Uterus (tissue), 4 donors: Measurements from ENCODE around the gene QARS1. TPM values are rescaled to one million over a fixed set of nuclear protein-coding genes. Genes with fewer than 3 reads are reported as not detected.

Source experiments
- DNase-seq, 2 donors: peaks; one replicate each; pipeline ENCODE4 v3.0.0-alpha.2; 2019 to 2020
- H3K27ac ChIP-seq, 2 donors: fragments of 200-600 bp; sonication (generic); 1 replicate in 1 of 2; 2 replicates in 1 of 2; pipeline ENCODE4 v1.5.1; 2016 to 2018
- H3K27me3 ChIP-seq, 2 donors: fragments of 200-600 bp; sonication (generic); one replicate each; pipeline ENCODE4 v1.5.1; 2018 to 2019; ENCODE audit warnings: control low read depth in 1 of 2
- H3K36me3 ChIP-seq, 2 donors: fragments of 200-600 bp; sonication (generic); one replicate each; pipeline ENCODE4 v1.5.1; 2019; ENCODE audit warnings: control low read depth in 1 of 2
- H3K4me1 ChIP-seq, 2 donors: fragments of 200-600 bp; sonication (generic); one replicate each; pipeline ENCODE4 v1.5.1; 2018 to 2019; ENCODE audit warnings: control low read depth in 1 of 2
- H3K4me3 ChIP-seq, 2 donors: fragments of 200-600 bp; sonication (generic); 1 replicate in 1 of 2; 2 replicates in 1 of 2; pipeline ENCODE4 v1.5.1; 2018 to 2019; ENCODE audit warnings: mild to moderate bottlenecking in 1 of 2
- H3K9me3 ChIP-seq, 2 donors: fragments of 200-600 bp; sonication (generic); one replicate each; pipeline ENCODE4 v1.5.1; 2019; ENCODE audit warnings: control low read depth in 1 of 2
- POLR2A ChIP-seq, 2 donors: fragments of 450-650 bp; IDR thresholded peaks; one replicate each; pipeline ENCODE4 v1.6.1; 2016; ENCODE audit warnings: antibody characterized with exemption in 2 of 2, mild to moderate bottlenecking in 1 of 2, moderate library complexity in 1 of 2
- intact Hi-C: fragments of 100-400 bp; cut with DNase I; formaldehyde crosslinking; loops from one replicate; pipeline ENCODE4 v1.15.1; 2023; ENCODE audit warnings: low total_unique reads
- total RNA-seq, 4 donors: library from RNA; depleted of rRNA in 3 of 4; stranded (reverse); fragments of >200 nt in 3 of 4; gene quantifications; one replicate each; pipeline versions ENCODE4 v1.1.0 to v1.2.4, GENCODE V29; 2014 to 2023
- TF ChIP-seq, protein P1 (sequence below), 4 experiments: fragments of 200-600 bp in 2 of 4; fragments of 450-650 bp in 2 of 4; sonication (generic) in 2 of 4; IDR thresholded peaks; one replicate each; pipeline ENCODE4 v1.5.1; 2016 to 2019; ENCODE audit warnings: antibody characterized with exemption in 4 of 4, mild to moderate bottlenecking in 2 of 4, moderate library complexity in 1 of 4
- donor health status: DM: yes; HTN: yes; CAD: no.

QARS1 gene
- total RNA-seq, 4 donors from 2014 or later, result 124 to 280 (median 161) TPM

DNA sequence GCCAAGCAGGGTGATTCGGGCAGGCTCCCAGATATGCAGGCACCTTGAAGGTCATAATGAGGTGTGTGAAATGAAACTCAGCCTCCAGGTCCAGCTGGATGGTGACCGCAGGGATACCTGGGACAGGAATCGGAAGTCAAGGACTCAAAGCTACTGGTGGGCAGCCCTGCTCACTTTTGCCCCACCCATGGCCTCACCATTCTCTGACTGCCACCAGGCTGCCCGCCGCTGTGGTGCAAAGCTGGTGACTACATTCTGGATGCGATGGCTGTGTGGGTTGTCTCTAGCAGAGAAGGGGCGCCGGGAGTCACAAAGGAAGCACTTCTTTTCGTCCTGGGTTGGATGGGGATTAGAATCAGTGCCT lies 27.5 kb upstream of the QARS1 start:
- peak overlapping the region; percentile 90 to 96 for H3K27ac ChIP-seq
- H3K4me1 ChIP-seq, result peaks cover 0 to 12% of the 10 kb centered on the region in 2 donors
- H3K27me3 ChIP-seq, result no peaks in the 10 kb centered on the region
- no peak for DNase-seq
- H3K36me3 ChIP-seq, result no peaks in the 10 kb centered on the region
- no peaks in the 10 kb centered on the region for H3K9me3 ChIP-seq
- intact Hi-C loops, result no loop called here
- TF ChIP-seq POLR2A (IDR thresholded peaks at IDR 0.05), result no peak
- TF ChIP-seq, protein P1, sequence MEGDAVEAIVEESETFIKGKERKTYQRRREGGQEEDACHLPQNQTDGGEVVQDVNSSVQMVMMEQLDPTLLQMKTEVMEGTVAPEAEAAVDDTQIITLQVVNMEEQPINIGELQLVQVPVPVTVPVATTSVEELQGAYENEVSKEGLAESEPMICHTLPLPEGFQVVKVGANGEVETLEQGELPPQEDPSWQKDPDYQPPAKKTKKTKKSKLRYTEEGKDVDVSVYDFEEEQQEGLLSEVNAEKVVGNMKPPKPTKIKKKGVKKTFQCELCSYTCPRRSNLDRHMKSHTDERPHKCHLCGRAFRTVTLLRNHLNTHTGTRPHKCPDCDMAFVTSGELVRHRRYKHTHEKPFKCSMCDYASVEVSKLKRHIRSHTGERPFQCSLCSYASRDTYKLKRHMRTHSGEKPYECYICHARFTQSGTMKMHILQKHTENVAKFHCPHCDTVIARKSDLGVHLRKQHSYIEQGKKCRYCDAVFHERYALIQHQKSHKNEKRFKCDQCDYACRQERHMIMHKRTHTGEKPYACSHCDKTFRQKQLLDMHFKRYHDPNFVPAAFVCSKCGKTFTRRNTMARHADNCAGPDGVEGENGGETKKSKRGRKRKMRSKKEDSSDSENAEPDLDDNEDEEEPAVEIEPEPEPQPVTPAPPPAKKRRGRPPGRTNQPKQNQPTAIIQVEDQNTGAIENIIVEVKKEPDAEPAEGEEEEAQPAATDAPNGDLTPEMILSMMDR (IDR thresholded peaks at IDR 0.05), result no peak
- peak overlapping the region; percentile 57 to 75 for H3K4me3 ChIP-seq

DNA sequence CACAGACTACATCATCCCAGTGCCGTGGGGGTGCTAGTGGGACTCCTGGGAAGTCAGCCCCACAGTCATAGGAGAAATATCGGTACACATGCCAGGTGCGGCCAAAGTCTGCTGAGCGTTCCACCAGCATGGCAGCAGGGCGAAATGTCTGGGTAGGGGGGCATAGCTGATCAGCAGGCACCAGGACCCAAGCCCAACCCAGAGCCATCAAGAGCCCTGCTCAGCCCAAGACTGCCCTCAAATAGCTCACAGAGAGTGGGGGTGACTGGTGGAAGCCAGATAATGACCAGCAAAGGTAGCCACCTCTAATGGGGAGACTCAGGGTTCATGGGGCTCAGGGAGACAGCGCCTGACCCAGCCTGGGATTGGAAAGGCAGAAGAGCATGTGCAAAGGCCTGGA lies 27.0 kb upstream of the QARS1 start:
- intact Hi-C loops, result no loop called here
- no peak for DNase-seq
- H3K9me3 ChIP-seq, result no peaks in the 10 kb centered on the region
- no peaks in the 10 kb centered on the region for H3K27me3 ChIP-seq
- peak overlapping the region; percentile 90 to 96 for H3K27ac ChIP-seq
- no peak for TF ChIP-seq POLR2A (IDR thresholded peaks at IDR 0.05)
- TF ChIP-seq, protein P1 (IDR thresholded peaks at IDR 0.05), result no peak
- no peaks in the 10 kb centered on the region for H3K36me3 ChIP-seq
- peak overlapping the region; percentile 57 to 75 for H3K4me3 ChIP-seq
- peaks cover 0 to 12% of the 10 kb centered on the region in 2 donors for H3K4me1 ChIP-seq

DNA sequence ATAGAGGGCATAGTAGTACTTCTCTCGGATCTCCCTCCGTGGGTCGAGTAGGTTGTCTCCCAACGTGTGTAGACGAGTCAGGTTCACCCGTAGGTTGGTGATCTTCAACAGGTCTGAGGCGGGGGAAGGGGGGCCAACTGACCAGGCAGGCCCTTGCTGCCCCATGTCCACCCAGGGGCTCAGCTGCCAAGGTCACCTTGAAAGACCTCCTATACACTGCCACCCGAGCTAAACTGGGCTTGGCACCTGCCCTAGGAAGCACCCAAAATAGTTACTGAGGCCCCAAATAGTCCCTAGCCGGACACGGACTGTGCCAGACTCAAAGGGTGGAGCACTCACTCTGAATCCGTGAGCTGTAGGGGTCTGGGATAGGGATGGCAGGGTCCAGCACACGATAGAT lies 26.5 kb upstream of the QARS1 start:
- H3K27ac ChIP-seq, result no peak overlapping the region
- peaks cover 0 to 12% of the 10 kb centered on the region in 2 donors for H3K4me1 ChIP-seq
- H3K36me3 ChIP-seq, result no peaks in the 10 kb centered on the region
- H3K27me3 ChIP-seq, result no peaks in the 10 kb centered on the region
- no peak for DNase-seq
- H3K4me3 ChIP-seq, result no peak overlapping the region
- intact Hi-C loops, result no loop called here
- TF ChIP-seq POLR2A (IDR thresholded peaks at IDR 0.05), result no peak
- TF ChIP-seq, protein P1 (IDR thresholded peaks at IDR 0.05), result no peak
- H3K9me3 ChIP-seq, result no peaks in the 10 kb centered on the region

DNA sequence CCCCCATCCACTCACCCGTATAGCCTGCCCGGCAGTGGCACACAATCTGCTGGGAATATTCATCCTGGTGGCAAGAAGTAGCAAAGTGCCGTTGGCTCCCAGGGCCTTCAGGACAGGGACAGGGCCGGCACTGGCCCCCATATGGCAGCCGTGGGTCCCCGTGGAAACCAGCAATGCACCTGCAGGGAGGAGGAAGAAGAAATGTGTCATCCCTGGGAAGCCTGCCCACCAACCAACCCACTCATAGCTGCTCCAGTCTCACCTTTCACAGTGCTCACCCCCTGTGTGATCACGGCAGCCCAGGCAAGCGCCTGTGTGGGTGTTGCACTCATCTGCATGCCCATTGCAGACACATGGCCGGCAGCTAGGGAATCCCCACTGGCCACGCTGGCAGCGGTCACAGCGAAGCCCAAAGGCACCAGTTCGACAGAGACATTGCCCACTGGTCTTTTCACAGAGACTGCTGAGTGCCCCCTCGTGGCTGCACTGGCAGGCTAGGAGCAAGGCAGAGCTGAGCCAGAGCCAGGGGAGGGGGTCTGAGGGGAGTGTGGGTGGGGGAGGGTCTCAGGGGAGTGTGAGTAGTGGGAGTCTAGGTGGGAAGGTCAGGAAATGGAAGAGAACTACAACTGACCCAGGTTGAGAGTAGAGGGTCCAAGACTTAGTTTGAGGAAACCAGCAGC lies 20.6 kb upstream of the QARS1 start:
- intact Hi-C loops, result no loop called here
- Histone ChIP-seq H3K4me1 (no peaks in the 10 kb centered on the region), H3K4me3 (no peak overlapping the region), H3K27ac (no peak overlapping the region), H3K9me3 (no peaks in the 10 kb centered on the region), H3K27me3 (no peaks in the 10 kb centered on the region), H3K36me3 (no peaks in the 10 kb centered on the region)
- TF ChIP-seq POLR2A (IDR thresholded peaks at IDR 0.05), result no peak
- TF ChIP-seq, protein P1 (IDR thresholded peaks at IDR 0.05), result no peak
- DNase-seq, result no peak

DNA sequence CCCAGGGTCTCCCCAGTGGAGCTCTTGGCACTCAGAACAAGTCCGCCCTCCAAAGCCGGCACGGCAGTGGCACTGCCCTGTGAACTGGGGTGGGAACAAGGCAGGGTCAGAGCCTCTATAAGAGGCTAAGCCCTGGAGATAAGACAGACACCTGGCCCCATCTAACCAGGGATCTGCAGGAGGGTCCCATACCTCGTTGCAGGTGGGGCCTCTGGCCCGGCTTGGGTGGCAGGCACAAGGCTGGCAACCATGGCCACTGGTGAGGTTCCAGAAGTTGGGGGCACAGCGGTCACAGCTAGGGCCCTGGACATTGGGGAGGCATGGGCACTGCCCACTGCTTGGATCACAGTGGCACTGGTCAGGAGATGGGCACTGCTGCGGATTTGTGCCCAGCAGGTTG lies 19.6 kb upstream of the QARS1 start:
- Histone ChIP-seq H3K9me3 (no peaks in the 10 kb centered on the region), H3K4me3 (no peak overlapping the region), H3K4me1 (peaks cover 0 to 7% of the 10 kb centered on the region in 2 donors), H3K27ac (no peak overlapping the region), H3K36me3 (no peaks in the 10 kb centered on the region), H3K27me3 (no peaks in the 10 kb centered on the region)
- no peak for DNase-seq
- intact Hi-C loops, result no loop called here
- TF ChIP-seq, protein P1 (IDR thresholded peaks at IDR 0.05), result no peak
- TF ChIP-seq POLR2A (IDR thresholded peaks at IDR 0.05), result no peak
